GM12873 (cell line): Measurements from ENCODE around the gene HSD17B13.

Experiments
- CTCF ChIP-seq: IDR thresholded peaks from 2 replicates; pipeline ENCODE4 v1.5.1; 2012; ENCODE audit warnings: low read depth, mild to moderate bottlenecking, moderate library complexity, low read length, control low read depth; ENCODE audit not compliant: insufficient read depth; ENCODE audit errors: missing control alignments

The HSD17B13 gene, protein sequence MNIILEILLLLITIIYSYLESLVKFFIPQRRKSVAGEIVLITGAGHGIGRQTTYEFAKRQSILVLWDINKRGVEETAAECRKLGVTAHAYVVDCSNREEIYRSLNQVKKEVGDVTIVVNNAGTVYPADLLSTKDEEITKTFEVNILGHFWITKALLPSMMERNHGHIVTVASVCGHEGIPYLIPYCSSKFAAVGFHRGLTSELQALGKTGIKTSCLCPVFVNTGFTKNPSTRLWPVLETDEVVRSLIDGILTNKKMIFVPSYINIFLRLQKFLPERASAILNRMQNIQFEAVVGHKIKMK

DNA sequence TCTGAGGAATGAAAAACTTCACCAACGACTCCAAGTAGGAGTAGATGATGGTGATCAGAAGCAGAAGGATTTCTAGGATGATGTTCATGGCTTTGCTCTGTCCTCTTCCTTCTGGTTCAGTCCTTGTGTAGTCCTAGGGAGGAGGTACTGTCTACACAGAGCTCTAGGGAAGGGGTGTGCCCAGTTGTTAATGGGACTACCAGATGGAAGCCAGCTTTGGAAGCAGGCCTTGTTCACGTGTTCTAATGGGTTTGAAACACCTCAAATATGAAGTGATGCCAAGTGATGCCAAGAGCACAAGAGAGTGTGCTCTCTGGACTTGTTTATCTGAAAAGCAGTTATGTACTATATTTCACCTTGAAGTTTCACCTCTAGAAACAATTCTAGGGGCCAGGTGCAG is at the start of gene HSD17B13:
Gene HSD17B13, minus strand, starts transcription at position 129 of the 400 bp plus-strand sequence. Its CDS starts 41 bp downstream, at position 88.
- no peak for TF ChIP-seq CTCF

DNA sequence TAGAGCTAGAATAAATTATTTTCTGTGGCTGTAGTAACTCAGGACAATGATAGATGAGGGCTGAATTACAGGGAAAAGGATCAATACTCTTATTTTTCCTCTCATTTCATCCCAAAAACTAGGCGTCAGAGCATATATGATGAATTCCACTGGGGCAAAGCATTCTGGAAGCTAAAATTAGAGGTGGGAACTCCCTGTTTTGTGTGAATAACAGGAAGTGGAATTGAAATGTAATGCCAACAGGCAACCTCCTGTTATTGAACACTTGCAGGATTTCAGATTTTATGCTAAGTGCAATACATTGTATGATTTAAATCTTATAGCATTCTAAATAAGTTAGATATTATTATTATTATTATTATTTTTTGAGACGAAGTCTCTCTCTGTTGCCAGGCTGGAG is 47.4 kb upstream of the HSD17B13 start:
- TF ChIP-seq CTCF = no peak

GRCh38 chr4:87366521-87367162 is 44.0 kb upstream of the HSD17B13 start:
- TF ChIP-seq CTCF = no peak

DNA sequence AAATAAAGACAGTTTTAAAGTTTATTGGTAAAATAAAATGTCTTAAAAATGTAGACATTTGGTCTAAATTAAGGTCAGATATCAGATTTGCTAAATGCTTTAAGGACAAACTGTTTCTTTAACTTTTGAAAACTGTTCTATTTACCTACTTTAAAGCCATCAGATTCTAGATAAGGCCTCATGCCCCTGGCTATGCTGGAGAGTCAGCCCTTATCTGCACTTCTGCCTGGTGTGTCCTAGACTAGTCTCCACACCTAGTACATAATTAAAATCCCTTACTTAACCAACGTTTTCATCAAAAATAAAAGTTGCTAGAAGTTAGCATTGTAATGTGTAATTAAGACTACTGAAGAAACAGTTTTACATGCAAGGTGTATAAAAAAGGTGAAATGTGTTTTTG is 42.7 kb upstream of the HSD17B13 start:
- no peak for TF ChIP-seq CTCF

GRCh38 chr4:87363552-87363951 is 40.9 kb upstream of the HSD17B13 start:
- TF ChIP-seq CTCF = no peak

DNA sequence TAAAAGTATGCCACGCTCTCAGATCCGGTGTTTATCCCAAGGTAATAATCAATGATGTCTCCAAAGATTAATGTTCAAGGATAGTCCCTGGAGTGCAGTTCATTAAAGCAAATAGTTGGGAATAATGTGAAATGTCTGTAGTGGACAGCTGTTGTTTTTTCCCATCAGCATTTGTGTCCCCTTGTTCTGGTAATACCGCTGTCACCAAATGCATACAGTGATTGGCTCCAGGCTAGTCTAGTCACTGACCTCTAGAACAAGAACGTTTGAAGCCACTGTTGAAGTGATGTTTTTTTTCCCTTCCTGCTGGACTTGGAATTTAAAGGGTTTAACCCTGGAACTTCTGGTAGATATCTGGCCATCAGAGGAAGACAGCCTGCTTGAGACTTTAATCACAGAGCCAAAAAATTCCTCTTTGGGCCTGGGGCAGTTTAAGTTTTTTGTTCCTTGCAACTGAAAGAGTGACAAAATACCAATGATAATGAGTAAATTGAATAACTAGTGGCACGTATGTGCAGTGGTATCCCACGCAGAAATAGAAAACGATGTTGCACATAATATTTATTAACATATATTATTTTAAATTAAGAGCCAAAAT is 37.8 kb upstream of the HSD17B13 start:
- no peak for TF ChIP-seq CTCF

- no peak for TF ChIP-seq CTCF
These were observed 36.6 kb upstream of the HSD17B13 start for GRCh38 chr4:87359258-87359657.
